Myocyte (in vitro differentiated cells): Measurements from ENCODE around the gene GPC3. TPM values are rescaled to one million over a fixed set of nuclear protein-coding genes. Genes with fewer than 3 reads are reported as not detected.

Experiments
- DNase-seq: peaks from one replicate; pipeline ENCODE4 v3.0.0-alpha.2; 2012; ENCODE audit warnings: low read depth
- total RNA-seq: library from RNA; depleted of rRNA; stranded (reverse); fragments of >200 nt; gene quantifications from 2 replicates; pipeline ENCODE4 v1.2.3, GENCODE V29; 2014

Gene GPC3
- total RNA-seq, 1 donor from 2014 or later = not detected

- DNase-seq = no peak
Measured at GRCh38 chrX:133699023-133699728, 286.2 kb downstream of the GPC3 start.

GRCh38 chrX:133698298-133698697 is 287.1 kb downstream of the GPC3 start:
- peak; percentile 8 for DNase-seq

GRCh38 chrX:133697656-133698055 is 287.7 kb downstream of the GPC3 start:
- no peak for DNase-seq

- DNase-seq = no peak
Measured at GRCh38 chrX:133689997-133690599, 295.3 kb downstream of the GPC3 start.

- DNase-seq = no peak
Measured at GRCh38 chrX:133685822-133686221, 299.6 kb downstream of the GPC3 start.

- DNase-seq = no peak
Measured at GRCh38 chrX:133681897-133682296, 303.5 kb downstream of the GPC3 start.

- DNase-seq = peak; percentile 18
Measured at GRCh38 chrX:133681421-133681820, 304.0 kb downstream of the GPC3 start.

GRCh38 chrX:133677123-133678063 is 308.0 kb downstream of the GPC3 start:
- DNase-seq = no peak

GRCh38 chrX:133676344-133677122 is 308.9 kb downstream of the GPC3 start:
- no peak for DNase-seq

- no peak for DNase-seq
Measured at GRCh38 chrX:133674726-133675470, 310.5 kb downstream of the GPC3 start.

- DNase-seq = peak; percentile 34
Measured at GRCh38 chrX:133670383-133670782, 315.0 kb downstream of the GPC3 start.

GRCh38 chrX:133669214-133669613 is 316.2 kb downstream of the GPC3 start:
- no peak for DNase-seq

- no peak for DNase-seq
Measured at GRCh38 chrX:133668225-133668931, 317.0 kb downstream of the GPC3 start.

GRCh38 chrX:133666256-133666655 is 319.1 kb downstream of the GPC3 start:
- DNase-seq = peak; percentile 7

- no peak for DNase-seq
Measured at GRCh38 chrX:133661962-133662839, 323.2 kb downstream of the GPC3 start.

GRCh38 chrX:133660281-133660680 is 325.1 kb downstream of the GPC3 start:
- peak; percentile 32 for DNase-seq

GRCh38 chrX:133658293-133658911 is 327.0 kb downstream of the GPC3 start:
- no peak for DNase-seq
